GM10248 (cell line): ENCODE measurements around the gene INSRR.

Source experiments
- CTCF ChIA-PET: fragments of 300-600 bp; sonication (Branson Sonifier 250); formaldehyde crosslinking; extraction: SDS; loops from one replicate; lab custom pipeline; 2021; ENCODE audit warnings: antibody characterized with exemption; lab: Yijun Ruan, JAX
- POLR2A ChIA-PET: fragments of 350-650 bp; sonication (Branson Sonifier 250); formaldehyde crosslinking; extraction: SDS; loops from one replicate; lab custom pipeline; 2020; ENCODE audit warnings: antibody characterized with exemption; lab: Yijun Ruan, JAX
- DNase-seq: peaks from one replicate; pipeline ENCODE4 v3.0.0; 2012; ENCODE audit errors: extremely low spot score
- CTCF ChIP-seq: IDR thresholded peaks from 2 replicates; pipeline ENCODE4 v1.5.1; 2012; ENCODE audit warnings: mild to moderate bottlenecking, low read depth; ENCODE audit errors: extremely low read depth, missing control alignments, control extremely low read depth

The INSRR gene

GRCh38 chr1:156863631-156864030 is 4.7 kb upstream of the INSRR start:
- no peak for TF ChIP-seq CTCF
- POLR2A ChIA-PET: no interaction called here
- CTCF ChIA-PET: interaction anchor here (0.7 to 8.8 kb wide), 6 partner anchors 10 to 137 kb away, joined by 3 to 149 read pairs (median 6); no protein-coding TSS in a partner anchor
- DNase-seq: no peak

DNA sequence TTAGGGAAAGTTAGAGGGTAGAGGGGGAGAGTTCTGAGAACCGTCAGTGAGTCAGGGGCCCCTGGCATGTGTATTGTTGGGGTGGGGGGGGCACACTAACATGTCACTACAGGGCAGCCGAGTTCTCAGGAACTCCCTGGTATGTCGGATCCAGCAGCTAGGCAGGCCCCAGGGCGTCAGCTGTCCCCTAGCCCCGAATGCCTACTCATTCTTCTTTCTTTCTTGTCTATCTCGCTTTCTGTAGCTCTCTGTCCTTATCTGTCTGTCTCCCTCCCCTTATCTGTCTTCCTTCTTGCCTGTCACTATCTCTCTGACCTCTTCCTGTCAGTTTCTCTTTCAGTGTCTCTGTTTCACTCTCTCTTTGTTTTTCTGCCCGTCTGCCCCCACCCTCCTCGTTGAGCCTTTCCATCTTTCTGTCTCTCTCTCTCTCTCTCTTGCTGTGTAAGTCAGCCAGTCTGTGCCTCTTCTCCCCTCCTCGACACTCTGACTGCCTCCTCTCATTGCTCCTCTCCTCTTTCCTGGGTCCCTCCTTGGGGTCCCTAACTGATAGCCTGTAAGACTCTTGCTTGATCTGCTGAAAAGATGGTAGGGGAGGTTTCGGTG is 4.2 kb upstream of the INSRR start:
- no peak for TF ChIP-seq CTCF
- no peak for DNase-seq
- POLR2A ChIA-PET: no interaction called here
- CTCF ChIA-PET: interaction anchor here (1.0 to 8.8 kb wide), 6 partner anchors 16 to 173 kb away, joined by 3 to 163 read pairs (median 70); partner anchors contain the start of genes ISG20L2 and METTL25B

GRCh38 chr1:156862584-156862983 is 3.7 kb upstream of the INSRR start:
- no peak for DNase-seq
- ChIA-PET CTCF (interaction anchor here (0.8 to 8.8 kb wide), 10 partner anchors 16 to 235 kb away, joined by 3 to 163 read pairs (median 25); partner anchors contain the start of genes ISG20L2 and METTL25B), POLR2A (no interaction called here)
- TF ChIP-seq CTCF: no peak

GRCh38 chr1:156860628-156861423 is 1.9 kb upstream of the INSRR start, which contains the start of gene NTRK1:
TSS of gene NTRK1 (plus strand) at chr1:156860865. CDS start at chr1:156860935, 70 bp downstream.
- TF ChIP-seq CTCF: no peak
- DNase-seq: peak; percentile 77
- POLR2A ChIA-PET: interaction anchor here (0.6 to 1.2 kb wide), 2 partner anchors 63 to 133 kb away, joined by 3 to 6 read pairs; partner anchors contain the start of genes ISG20L2 and METTL25B
- CTCF ChIA-PET: interaction anchor here (0.6 to 8.8 kb wide), 43 partner anchors 8 to 233 kb away, joined by 3 to 163 read pairs (median 8); partner anchors contain the start of genes CRABP2, ISG20L2, METTL25B and NES

DNA sequence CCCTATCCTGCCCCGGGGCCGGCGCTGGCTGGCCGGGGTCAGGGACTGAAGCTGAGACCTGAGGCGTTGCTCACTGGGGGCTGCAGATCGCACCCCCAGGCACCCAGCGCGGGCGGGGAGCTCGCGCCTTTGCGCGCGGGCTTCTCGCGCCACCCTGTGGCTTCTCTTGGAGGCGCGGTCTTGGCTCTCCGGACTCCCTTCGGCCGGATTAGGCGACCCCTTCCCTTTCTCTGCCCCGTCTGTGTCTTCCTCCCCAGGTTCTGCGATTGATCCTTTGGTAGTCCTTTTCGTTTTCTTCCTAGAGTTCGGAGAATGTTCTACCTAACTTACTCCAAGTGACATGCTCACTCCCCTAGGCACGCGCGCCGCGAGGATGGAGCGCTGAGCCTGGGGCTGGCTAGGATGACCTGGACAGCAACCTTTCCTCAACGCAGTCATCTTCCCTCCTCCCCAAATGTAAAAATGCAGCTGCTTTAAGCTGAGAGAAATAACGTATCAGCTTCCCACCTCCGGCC is 1.3 kb upstream of the INSRR start:
- DNase-seq: peak; percentile 85
- ChIA-PET CTCF (interaction anchor here (0.6 to 8.8 kb wide), 60 partner anchors 9 to 233 kb away, joined by 3 to 163 read pairs (median 6); partner anchors contain the start of genes CRABP2, ISG20L2, METTL25B and NES), POLR2A (interaction anchor here (0.6 to 1.2 kb wide), 3 partner anchors 62 to 134 kb away, joined by 3 to 6 read pairs (median 3); partner anchors contain the start of genes ISG20L2 and METTL25B)
- TF ChIP-seq CTCF: peak; percentile 77

GRCh38 chr1:156859523-156860112 is 701 bp upstream of the INSRR start:
- TF ChIP-seq CTCF: no peak
- ChIA-PET CTCF (interaction anchor here (0.7 to 8.8 kb wide), 57 partner anchors 9 to 309 kb away, joined by 3 to 163 read pairs (median 6); partner anchors contain the start of genes CRABP2, ISG20L2, METTL25B and NES), POLR2A (interaction anchor here (1.1 to 1.2 kb wide), 2 partner anchors 131 to 134 kb away, joined by 3 to 6 read pairs; partner anchors contain the start of genes ISG20L2 and METTL25B)
- peak; percentile 48 for DNase-seq
